Liver (tissue), 9 donors: ENCODE measurements around the gene PATL2. TPM values are rescaled to one million over a fixed set of nuclear protein-coding genes. Genes with fewer than 3 reads are reported as not detected.

Experiments
- DNase-seq: peaks from one replicate; pipeline ENCODE4 v3.0.0-alpha.2; 2017; ENCODE audit warnings: low spot score
- H3K27ac ChIP-seq, 2 donors: one replicate each; pipeline ENCODE4 v1.7.0; 2013; ENCODE audit warnings: inconsistent platforms in 2 of 2, low read length in 2 of 2, control low read depth in 1 of 2, low read depth in 1 of 2, mild to moderate bottlenecking in 1 of 2
- H3K27me3 ChIP-seq, 4 donors: one replicate each; pipeline versions ENCODE4 v1.6.1 to v1.7.0; 2013; ENCODE audit warnings: low read length in 3 of 4, inconsistent platforms in 1 of 4, mild to moderate bottlenecking in 1 of 4, moderate library complexity in 1 of 4; ENCODE audit not compliant: control insufficient read depth in 4 of 4, insufficient read depth in 4 of 4
- H3K36me3 ChIP-seq, 4 donors: one replicate each; pipeline versions ENCODE4 v1.6.1 to v1.7.0; 2013; ENCODE audit warnings: low read length in 3 of 4, mild to moderate bottlenecking in 3 of 4, low read depth in 1 of 4, moderate library complexity in 1 of 4; ENCODE audit not compliant: control insufficient read depth in 4 of 4, insufficient read depth in 3 of 4
- H3K4me1 ChIP-seq, 4 donors: one replicate each; pipeline versions ENCODE4 v1.6.1 to v1.7.0; 2013; ENCODE audit warnings: low read length in 3 of 4, mild to moderate bottlenecking in 3 of 4, moderate library complexity in 1 of 4; ENCODE audit not compliant: control insufficient read depth in 4 of 4, insufficient read depth in 4 of 4
- H3K4me3 ChIP-seq, 3 donors: one replicate each; pipeline versions ENCODE4 v1.6.1 to v1.7.0; 2013; ENCODE audit warnings: low read length in 3 of 3, control low read depth in 1 of 3, low read depth in 1 of 3, mild to moderate bottlenecking in 1 of 3
- H3K9ac ChIP-seq, 2 donors: one replicate each; pipeline ENCODE4 v1.7.0; 2013; ENCODE audit warnings: low read length in 2 of 2, mild to moderate bottlenecking in 2 of 2, moderate library complexity in 2 of 2, control low read depth in 1 of 2, low read depth in 1 of 2
- H3K9me3 ChIP-seq, 4 donors: one replicate each; pipeline versions ENCODE4 v1.6.1 to v1.7.0; 2013; ENCODE audit warnings: low read length in 3 of 4; ENCODE audit not compliant: control insufficient read depth in 4 of 4
- EGR1 ChIP-seq, 2 donors: IDR thresholded peaks; 2 replicates each; pipeline ENCODE4 v1.6.1; 2016 to 2018; ENCODE audit warnings: antibody characterized with exemption in 2 of 2, low read depth in 2 of 2
- FOXA1 ChIP-seq: IDR thresholded peaks from 2 replicates; pipeline ENCODE4 v1.6.1; 2016; ENCODE audit warnings: antibody characterized with exemption
- GABPA ChIP-seq, 2 donors: IDR thresholded peaks in 1 of 2; conservative IDR thresholded peaks in 1 of 2; 2 replicates each; pipeline ENCODE4 v1.6.1; 2016; ENCODE audit warnings: antibody characterized with exemption in 2 of 2, mild to moderate bottlenecking in 1 of 2, moderate library complexity in 1 of 2
- HNF4A ChIP-seq, 2 donors: conservative IDR thresholded peaks; 2 replicates each; pipeline ENCODE4 v1.6.1; 2016; ENCODE audit warnings: antibody characterized with exemption in 2 of 2, mild to moderate bottlenecking in 2 of 2
- HNF4G ChIP-seq: IDR thresholded peaks from 2 replicates; pipeline ENCODE4 v1.6.1; 2016; ENCODE audit warnings: antibody characterized with exemption
- NR2F2 ChIP-seq: IDR thresholded peaks from 2 replicates; pipeline ENCODE4 v1.6.1; 2016; ENCODE audit warnings: antibody characterized with exemption
- RAD21 ChIP-seq, 2 donors: IDR thresholded peaks; 2 replicates each; pipeline ENCODE4 v1.6.1; 2016; ENCODE audit warnings: antibody characterized with exemption in 2 of 2, mild to moderate bottlenecking in 2 of 2
- RXRA ChIP-seq, 2 donors: IDR thresholded peaks; 2 replicates each; pipeline ENCODE4 v1.6.1; 2017 to 2018; ENCODE audit warnings: antibody characterized with exemption in 2 of 2, mild to moderate bottlenecking in 1 of 2
- YY1 ChIP-seq: IDR thresholded peaks from 2 replicates; pipeline ENCODE4 v1.6.1; 2016; ENCODE audit warnings: antibody characterized with exemption, mild to moderate bottlenecking
- ZBTB33 ChIP-seq: IDR thresholded peaks from 2 replicates; pipeline ENCODE4 v1.6.1; 2016; ENCODE audit warnings: antibody characterized with exemption
- WGBS: extraction: QIAGEN DNeasy Blood & Tissue Kit; methylation state at CpG from one replicate; pipeline ENCODE4 v1.1.7; 2013; 5-methylcytosine and 5-hydroxymethylcytosine counted together
- polyA plus RNA-seq, 2 donors: library from polyadenylated mRNA; stranded (reverse) in 1 of 2; unstranded in 1 of 2; fragments of 200-250 nt in 1 of 2; fragments of >200 nt in 1 of 2; fragmentation: Nextera tagmentation in 1 of 2; extraction: Ambion mirVana in 1 of 2; gene quantifications; one replicate each; pipeline versions ENCODE4 v1.2.1 to v1.2.3, GENCODE V29; 2013 to 2015
- total RNA-seq, 2 donors: library from RNA; depleted of rRNA; stranded (reverse); fragments of >200 nt; gene quantifications; one replicate each; pipeline ENCODE4 v1.2.3, GENCODE V29; 2014
- donor health status: healthy.
- donor health status: healthy.
- donor health status: healthy.
- donor health status: healthy.
- donor health status: healthy.

PATL2 gene
- total and polyA plus RNA-seq, 4 donors, result 0.32 to 1.0 (median 0.67) TPM

GRCh38 chr15:44711743-44712345, 721 bp upstream of the PATL2 start:
- no peaks in the 10 kb centered on the region for H3K27me3 ChIP-seq
- peak overlapping the region; percentile 99 for H3K27ac ChIP-seq
- under 1% methylated on average over 46 of the region's 46 CpGs for WGBS
- peaks cover 6 to 19% (median 19%) of the 10 kb centered on the region in 4 donors for H3K36me3 ChIP-seq
- H3K4me1 ChIP-seq, result peaks cover 0 to 23% (median 10%) of the 10 kb centered on the region in 4 donors
- DNase-seq, result peak; percentile 60
- peak; percentile 3 for TF ChIP-seq NR2F2
- TF ChIP-seq GABPA (IDR thresholded peaks at IDR 0.05 in 1 of 2, conservative IDR thresholded peaks at IDR 0.05 in 1 of 2), result no peak
- TF ChIP-seq HNF4G, result peak; percentile 11
- TF ChIP-seq RAD21 (IDR thresholded peaks at IDR 0.05), result no peak
- peak; percentile 57 to 62 for TF ChIP-seq HNF4A (conservative IDR thresholded peaks at IDR 0.05)
- TF ChIP-seq ZBTB33, result no peak
- H3K9ac ChIP-seq, result peak overlapping the region; percentile 74 to 98
- no peaks in the 10 kb centered on the region for H3K9me3 ChIP-seq
- H3K4me3 ChIP-seq, result peak overlapping the region; percentile 56 to 93 (median 88)

- Histone ChIP-seq H3K9me3 (no peaks in the 10 kb centered on the region), H3K4me1 (peaks cover 0 to 21% (median 8%) of the 10 kb centered on the region in 4 donors), H3K4me3 (peak overlapping the region; percentile 56 to 88 (median 71)), H3K27ac (peak overlapping the region; percentile 99), H3K9ac (peak overlapping the region; percentile 89 to 99), H3K36me3 (peaks cover 0 to 6% (median 5%) of the 10 kb centered on the region in 4 donors), H3K27me3 (no peaks in the 10 kb centered on the region)
- no peak for DNase-seq
- TF ChIP-seq RAD21 (IDR thresholded peaks at IDR 0.05) (no peak), YY1 (peak; percentile 62), RXRA (IDR thresholded peaks at IDR 0.05) (no peak)
- WGBS, result 31% methylated on average over 11 of the region's 11 CpGs
Measured at GRCh38 chr15:44710236-44711095, 657 bp downstream of the PATL2 start.

- no peak for DNase-seq
- Histone ChIP-seq H3K36me3 (no peaks in the 10 kb centered on the region), H3K4me1 (peaks cover 0 to 6% (median 0%) of the 10 kb centered on the region in 4 donors), H3K9me3 (no peaks in the 10 kb centered on the region), H3K27me3 (no peaks in the 10 kb centered on the region), H3K27ac (no peak overlapping the region), H3K4me3 (no peak overlapping the region), H3K9ac (no peak overlapping the region)
- WGBS, result 93% methylated on average over 2 of the region's 2 CpGs
- no peak for TF ChIP-seq EGR1 (IDR thresholded peaks at IDR 0.05; ENCODE audit: low read depth in 2 of 2)
- no peak for TF ChIP-seq YY1
- no peak for TF ChIP-seq RXRA (IDR thresholded peaks at IDR 0.05)
- no peak for TF ChIP-seq FOXA1
Measured at GRCh38 chr15:44706946-44707636, 4.0 kb downstream of the PATL2 start.
